ENCODE measurements around the gene ADD3.

DNA sequence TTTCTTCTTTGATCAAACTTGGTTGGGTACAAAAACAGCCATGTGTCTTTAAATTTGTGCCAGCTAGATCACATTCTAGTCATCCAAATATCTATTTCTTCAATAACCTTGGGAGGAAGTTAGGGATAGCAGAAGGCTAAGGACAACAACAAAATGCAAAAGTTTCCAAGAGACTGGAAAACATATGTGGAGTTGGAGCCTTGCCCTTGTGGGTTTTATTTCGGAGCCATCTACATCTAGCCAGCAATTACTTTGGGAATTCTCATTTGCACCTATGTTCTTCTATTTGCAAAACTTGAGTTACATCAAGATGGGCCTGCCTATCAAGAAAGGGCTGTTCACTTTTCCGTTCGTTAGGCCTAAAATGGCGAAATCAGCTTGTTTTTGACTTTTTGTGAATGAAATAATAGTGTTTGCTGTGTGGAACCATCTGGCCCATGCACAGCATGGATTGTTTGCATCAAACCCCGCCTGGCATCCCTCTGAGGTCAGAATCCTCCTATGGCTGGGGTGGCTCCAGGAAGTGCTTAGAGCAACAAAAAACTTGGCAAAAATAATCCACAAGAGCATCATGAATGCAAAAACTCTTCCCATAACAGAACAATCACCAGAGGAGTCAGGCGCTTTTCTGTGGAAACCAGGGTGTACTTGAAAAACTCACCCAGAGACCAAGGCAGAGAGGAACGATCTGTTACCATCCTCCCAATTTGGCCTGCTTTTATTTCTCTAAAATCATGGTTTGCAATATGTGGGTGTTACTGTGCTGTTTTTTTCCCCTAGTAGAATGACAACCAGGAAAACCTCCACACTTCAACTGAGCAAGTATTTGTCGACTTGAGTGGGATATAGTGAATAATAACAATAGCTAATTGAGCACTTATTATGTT lies 48.3 kb upstream of the ADD3 start:
- TF ChIP-seq, protein P1, sequence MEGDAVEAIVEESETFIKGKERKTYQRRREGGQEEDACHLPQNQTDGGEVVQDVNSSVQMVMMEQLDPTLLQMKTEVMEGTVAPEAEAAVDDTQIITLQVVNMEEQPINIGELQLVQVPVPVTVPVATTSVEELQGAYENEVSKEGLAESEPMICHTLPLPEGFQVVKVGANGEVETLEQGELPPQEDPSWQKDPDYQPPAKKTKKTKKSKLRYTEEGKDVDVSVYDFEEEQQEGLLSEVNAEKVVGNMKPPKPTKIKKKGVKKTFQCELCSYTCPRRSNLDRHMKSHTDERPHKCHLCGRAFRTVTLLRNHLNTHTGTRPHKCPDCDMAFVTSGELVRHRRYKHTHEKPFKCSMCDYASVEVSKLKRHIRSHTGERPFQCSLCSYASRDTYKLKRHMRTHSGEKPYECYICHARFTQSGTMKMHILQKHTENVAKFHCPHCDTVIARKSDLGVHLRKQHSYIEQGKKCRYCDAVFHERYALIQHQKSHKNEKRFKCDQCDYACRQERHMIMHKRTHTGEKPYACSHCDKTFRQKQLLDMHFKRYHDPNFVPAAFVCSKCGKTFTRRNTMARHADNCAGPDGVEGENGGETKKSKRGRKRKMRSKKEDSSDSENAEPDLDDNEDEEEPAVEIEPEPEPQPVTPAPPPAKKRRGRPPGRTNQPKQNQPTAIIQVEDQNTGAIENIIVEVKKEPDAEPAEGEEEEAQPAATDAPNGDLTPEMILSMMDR (conservative IDR thresholded peaks at IDR 0.05 in 1 of 2, IDR thresholded peaks at IDR 0.05 in 1 of 2; ENCODE audit: extremely low read depth in 1 of 2, insufficient read depth in 1 of 2, low read depth in 1 of 2, low read length in 2 of 2) = no peak
- TF ChIP-seq EZH2 (IDR thresholded peaks at IDR 0.05; ENCODE audit: borderline replicate concordance, low read length) = no peak

Data from mammary epithelial cell (primary cell).